GM18858 (cell line): ENCODE results near the gene BRAF.
"Not testable (repeated sequence)": the region's sequence is repeated elsewhere in the genome, so short reads cannot be mapped to it uniquely, and the experiment has no call there.

ENCODE experiments used
- ATAC-seq: cut with Tn5 transposase; IDR thresholded peaks from one replicate; pipeline ENCODE4 v1.9.1; 2021; ENCODE audit not compliant: unreplicated experiment

Gene BRAF

DNA sequence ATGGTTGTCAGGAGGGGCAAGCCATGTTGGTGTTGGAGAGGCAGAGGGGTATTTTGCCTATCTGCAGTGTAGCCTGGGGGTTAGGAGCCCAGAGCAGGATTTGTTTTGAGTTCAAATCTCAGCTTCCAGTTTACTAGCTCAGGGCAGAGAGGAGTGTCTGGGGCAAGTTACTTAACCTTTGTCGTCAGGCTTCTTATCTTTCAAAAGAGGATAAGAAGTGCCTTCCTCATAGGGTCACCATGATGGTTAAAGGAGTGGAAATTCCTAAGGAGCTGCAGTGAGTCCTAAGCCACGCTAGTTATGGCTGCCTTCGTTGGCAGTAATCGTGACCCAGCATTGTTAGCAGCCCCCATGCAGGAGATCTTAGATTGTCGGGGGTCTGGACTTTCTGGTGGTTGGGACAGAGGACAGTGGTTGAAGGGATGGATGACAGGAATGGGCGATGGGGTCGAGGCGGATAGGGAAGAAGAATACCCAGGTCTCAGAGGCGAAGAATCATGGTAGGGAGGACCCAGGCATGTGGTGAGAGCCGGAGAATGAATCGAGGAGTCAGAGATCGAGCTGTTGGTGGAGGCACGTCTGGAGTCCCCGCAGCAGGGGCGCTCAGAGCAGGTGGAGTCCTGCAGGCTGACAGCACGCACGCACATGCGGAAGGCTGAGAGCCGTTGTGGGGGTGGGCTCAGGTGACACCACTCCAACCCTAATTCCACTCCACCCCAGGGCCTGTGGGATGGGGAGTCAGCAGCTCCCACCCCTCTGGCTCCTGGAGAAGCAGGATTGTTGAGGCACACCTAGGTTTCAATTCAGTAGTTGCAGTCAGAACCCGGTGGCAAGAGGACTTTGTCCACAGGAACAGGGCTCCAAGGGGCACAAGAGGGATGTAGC, 240.4 kb downstream of the BRAF start:
- ATAC-seq, result no peak

DNA sequence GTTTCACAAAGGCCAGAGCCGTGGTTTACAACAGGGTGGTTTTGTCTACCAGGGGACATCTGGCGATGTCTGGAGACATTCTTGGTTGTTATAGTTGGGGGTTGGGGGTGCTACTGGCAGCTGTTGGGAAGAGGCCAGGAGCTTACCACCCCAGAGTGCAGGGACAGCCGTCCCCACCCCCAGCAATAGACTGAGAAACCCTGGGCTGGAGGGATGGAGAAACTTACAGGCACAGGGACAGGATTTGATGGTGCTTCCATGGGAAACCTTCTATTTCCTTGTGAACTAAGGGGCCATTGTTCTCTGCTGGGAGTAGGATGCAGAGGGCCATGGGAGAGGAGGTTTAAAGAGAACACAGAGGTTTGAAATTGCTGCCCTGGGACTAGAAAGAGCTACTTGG, 241.1 kb downstream of the BRAF start:
- ATAC-seq, result no peak

DNA sequence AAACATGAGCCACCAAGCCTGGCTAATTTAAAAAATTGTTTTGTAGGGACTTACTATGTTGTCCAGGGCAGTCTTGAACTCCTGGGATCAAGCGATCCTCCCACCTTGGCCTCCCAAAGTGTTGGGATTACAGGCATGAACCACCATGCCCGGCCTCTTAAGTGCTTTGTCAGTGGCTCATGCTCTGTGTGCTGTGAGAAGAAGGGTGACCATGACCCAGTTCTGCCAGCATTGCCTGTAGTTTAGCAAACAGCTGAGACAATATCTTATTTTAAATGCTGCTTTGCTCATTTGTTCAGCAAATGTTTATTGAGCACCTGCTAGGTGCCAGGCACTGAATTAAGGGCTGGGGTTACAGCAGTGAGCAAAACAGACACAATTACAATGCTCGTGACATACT, 243.0 kb downstream of the BRAF start:
- no peak for ATAC-seq

DNA sequence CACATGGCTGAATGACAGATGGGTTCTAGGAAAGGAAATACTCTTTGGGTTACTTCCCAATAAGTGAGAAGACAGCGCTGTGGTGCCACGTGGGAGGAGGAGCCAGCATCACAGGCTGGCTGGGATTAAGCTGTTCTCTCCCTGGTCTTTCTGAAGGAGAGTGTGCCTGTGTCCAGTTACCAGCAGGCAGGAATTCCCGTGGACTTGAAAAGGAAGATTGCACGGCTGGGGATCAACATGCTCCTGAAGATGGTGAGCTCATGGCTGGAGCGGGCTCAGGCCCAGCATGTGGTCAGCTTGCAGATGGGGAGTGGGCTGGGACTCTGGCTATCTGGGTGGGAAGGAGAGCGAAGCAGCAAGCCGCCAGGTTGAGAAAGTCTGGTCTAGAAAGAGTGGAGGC, 243.8 kb downstream of the BRAF start:
- ATAC-seq, result no peak

DNA sequence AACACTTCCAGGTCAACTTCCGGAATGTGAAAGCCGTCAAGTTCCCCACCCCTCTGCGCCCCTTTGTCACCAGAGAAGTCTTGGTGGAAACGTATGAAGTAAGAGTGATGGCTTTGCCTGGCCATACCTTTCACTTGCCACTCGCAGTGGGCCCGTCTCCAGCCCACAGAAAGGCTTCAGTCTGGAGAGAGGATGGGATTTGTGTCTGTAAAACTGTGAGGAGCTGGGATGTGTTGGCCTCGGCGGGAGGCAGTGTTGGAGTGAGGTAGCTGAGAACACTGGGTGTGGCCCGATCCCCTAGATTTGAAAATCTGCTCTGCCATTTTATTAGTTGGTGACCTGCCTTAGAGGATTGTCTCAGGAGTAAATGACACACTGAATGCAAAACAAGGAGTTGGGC, 245.5 kb downstream of the BRAF start:
- ATAC-seq, result no peak

DNA sequence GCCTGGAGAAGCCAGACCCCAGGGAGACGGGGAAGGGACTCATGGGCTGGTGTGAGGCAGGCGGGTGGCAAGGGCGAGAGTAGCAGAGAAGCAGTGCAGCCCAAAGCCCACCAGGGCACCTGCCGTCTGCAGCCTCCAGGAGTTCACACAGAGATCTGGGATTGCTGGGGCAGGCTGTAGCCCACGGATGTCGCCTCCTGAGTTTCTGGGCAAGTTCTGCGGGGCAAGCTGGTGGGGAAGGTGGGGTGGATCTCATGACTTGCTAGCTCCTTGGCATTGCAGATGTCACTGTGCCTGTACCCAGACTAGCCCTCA, 246.0 kb downstream of the BRAF start:
- ATAC-seq, result no peak

DNA sequence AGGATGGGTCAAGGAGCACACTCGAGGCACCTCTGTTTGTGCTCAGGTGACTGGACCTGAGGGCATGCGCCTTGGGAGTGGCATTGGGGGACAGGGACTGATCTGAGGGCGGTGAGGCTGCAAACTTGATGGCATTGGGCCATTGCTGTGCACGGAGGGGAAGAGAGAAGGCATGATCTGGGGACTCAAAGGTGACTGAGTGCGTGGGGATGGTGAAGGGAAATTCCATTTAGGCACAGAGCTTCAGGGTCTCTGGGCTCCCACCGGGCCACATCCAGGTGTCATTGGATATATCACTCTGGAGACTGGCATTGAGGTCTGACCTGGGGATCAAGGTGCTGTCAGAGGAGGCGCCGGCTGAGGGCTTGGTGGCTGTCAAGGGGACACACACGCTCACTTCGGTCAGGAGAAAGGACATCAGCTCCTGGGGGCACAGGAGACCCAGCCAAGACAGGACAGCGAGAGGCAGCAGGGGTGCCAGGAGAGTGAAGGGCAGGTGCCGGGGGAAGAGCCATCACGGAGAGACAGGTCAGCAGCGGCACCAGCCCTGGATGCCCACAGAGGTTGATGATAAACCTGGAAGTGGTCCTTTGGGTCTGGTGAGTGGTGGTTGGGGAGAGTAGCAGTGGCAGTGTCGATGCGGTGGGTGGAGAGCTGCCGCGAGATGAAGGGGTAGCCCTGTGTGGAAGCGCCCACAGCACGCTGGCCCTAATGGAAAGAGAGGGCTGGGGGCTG, 246.5 kb downstream of the BRAF start:
- no peak for ATAC-seq

DNA sequence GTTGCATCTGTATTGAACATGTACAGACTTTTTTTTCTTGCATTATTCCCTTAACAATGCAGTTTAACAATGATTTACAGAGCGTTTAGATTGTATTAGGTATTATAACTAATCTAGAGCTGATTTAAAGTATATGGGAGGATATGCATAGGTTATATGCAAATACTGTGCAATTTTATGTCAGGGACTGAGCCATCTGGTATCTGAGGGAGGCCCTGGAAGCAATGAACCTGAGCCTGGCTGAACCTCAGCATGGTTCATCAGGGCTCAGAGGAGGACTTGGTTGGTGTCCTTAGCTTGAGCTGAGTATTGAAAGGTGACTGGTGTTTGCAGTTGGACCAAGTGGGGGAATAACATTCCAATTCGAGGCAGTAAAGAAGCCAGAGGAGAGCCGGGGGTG, 247.2 kb downstream of the BRAF start:
- ATAC-seq, result no peak

DNA sequence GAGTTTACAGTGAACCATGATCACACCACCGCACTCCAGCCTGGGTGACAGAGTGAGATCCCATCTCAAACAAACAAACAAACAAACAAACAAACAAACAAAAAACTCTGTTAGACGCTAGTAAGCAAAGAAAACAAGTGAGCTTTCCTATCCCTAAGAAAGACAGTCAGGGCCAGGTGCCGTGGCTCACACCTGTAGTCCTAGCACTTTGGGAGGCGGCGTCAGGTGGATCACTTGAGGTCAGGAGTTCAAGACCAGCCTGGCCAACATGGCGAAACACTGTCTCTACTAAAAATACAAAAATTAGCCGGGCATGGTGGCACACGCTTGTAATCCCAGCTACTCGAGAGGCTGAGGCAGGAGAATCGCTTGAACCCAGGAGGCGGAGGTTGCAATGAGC, 247.8 kb downstream of the BRAF start:
- ATAC-seq, result not testable (repeated sequence)

DNA sequence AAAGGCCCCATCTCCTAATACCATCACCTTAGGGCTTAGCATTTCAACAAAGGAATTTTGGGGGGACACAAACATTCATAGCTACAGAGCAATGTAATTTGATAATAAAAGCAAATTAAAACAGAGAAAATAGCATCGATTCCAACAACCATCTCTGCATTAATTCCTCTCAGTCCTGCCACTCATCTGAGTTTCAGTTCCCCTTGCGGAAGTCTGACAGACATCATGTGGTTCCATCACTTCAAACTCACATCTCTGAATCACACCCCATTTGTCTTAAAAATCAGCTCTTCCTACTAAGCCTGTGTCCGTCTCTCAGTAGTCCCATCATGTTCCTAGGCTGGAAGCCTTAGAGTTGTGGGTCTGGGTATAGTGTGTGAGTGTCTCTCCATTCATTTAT, 248.4 kb downstream of the BRAF start:
- peak; percentile 64 for ATAC-seq

DNA sequence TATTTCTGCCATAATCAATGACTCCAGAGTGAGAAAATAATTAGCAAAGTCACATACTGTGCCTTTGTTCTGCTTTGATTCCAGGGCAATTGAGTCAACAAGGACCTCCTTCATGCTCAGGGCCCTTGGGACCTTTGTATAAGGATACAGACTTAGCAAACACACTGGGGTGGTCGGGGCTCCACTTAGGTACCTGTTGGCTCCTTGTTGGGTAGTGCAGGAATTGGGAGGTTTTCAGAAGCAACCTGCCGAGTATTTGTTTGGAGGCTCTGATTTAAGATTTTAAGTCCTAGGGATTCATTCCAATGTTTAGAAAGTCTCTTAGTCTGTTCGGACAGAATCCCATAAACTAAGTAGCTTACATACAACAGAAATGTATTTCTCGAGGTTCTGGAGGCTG, 249.0 kb downstream of the BRAF start:
- no peak for ATAC-seq

DNA sequence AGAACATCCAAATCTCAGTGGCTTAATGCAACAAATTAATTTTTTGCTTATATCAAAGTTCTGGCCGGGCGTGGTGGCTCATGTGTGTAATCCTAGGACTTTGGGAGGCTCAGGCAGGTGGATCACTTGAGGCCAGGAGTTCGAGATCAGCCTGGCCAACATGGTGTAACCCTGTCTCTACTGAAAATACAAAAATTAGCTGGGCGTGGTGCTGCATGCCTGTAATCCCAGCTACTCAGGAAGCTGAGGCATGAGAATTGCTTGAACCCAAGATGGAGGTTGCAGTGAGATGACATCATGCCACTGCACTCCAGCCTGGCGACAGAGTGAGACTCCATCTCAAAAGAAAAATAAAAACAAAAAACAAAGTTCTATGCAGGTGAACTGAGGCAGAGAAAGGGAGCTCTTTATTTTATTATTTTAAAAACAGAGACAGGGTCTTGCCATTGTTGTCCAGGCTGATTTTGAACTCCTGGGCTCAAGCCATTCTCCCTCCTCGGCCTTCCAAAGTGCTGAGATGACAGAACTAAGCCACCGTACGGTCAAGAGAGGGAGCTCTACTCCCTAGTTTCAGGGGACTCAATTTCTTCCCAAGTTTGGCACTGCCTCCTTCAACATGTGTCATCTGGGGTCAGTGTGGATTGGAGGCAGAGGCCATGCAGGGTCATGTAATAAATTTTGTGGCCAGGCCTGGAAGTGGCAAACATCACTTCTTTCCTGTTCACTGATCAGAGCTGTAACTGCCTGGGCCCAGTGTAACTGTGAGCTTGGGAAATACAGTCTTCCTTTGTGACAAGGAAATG, 249.6 kb downstream of the BRAF start:
- ATAC-seq, result no peak

DNA sequence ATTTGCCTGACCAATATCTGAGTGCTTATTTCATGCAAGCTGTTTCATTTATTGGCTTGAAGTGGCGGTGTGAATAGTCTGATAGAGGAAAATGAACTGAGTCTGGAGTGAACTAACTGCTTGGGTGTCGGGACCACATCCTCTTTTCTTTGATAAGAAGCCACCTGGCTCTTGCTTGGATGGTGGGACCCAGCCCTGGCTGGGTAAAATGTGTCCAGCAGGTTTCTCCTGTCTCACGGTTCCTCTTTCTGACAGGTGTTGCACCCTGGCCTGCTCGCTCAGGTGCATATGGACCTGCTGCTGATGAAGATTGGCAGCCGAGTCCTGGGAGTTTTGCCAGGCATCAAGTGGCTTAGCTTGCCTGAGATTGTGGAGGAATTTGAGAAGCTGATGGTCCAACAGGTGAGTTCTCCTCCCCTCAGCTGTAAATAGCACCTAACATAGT, 250.4 kb downstream of the BRAF start:
- peak; percentile 38 for ATAC-seq

DNA sequence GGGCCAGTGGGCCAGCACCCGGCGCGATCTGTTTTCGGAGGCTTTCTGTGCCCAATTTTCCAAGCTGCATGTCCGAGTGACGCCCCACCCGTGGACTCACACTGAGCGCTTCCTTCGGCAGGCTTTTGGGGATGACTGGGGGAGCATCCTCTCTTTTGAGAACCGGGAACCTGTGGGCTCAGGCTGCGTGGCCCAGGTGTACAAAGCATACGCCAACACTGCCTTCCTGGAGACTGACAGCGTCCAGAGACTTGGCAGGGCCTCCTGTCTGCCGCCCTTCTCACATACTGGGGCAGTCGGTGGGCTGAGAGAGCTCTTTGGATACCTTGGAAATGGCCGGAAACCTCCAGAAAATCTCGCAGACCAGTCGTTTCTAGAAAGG, 251.0 kb downstream of the BRAF start:
- ATAC-seq, result no peak

DNA sequence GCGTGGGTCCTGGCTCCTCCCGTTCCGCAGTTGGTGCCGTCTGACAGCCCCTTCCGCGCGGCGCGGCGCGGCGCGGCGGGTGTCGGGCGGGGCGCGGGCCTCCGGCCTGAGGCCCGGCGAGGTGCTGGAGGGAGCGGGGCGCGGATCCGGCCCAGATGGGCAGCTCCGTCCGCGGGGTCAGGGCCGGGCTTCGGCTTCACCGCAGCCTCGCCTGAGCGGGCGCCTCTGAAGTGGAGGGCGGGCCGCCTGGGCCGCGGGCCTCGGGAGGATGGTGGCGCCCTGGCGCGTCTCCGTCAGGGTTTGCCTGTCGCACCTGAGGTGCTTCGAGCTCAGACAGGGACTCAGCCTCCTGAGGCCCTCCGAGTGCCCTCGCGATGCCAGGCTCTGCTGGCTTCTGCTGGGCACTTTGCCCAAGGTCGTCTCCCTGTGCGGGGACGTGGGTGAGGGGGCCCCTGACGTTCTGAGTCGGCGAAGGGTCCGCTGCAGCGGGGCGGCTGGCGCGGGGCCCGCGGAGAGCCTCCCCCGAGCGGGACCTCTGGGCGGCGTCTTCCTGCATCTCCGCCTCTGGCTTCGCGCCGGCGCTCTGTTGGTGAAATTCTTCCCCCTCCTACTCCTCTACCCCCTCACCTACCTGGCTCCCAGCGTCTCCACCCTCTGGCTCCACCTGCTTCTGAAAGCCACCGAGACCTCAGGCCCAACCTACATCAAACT, 251.5 kb downstream of the BRAF start:
- ATAC-seq, result peak; percentile 30

DNA sequence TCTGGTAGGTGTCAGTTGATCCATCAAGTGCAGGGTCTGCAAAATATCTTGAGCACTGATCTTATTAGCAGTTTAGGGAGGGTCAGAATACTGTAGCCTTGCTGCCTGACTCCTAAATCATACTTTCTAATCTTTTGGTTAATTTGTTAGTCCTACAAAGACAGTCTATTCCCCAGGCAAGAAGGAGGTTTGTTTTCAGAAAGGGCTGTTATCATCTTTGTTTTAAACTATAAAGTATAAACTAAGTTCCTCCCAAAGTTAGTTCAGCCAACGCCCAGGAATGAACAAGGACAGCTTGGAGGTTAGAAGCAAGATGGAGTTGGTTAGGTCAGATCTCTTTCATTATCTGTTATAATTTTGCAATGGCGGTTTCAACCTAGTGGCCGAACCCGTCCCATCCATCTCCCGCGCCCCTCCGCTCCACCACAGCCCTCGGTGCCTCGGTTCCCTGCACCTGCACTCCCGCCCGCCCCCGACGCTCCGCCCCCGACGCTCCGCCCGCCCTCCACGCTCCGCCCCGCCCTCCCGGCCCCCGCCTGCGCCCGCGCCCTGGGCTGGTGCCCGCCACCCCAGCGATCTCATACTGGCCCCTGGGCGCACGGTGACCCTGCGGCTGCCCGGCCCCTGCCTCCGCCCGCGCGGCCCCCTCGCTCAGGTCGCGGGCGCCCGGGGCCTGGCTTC, 252.2 kb downstream of the BRAF start, which contains the start of gene ADCK2:
Gene ADCK2, plus strand, starts transcription at position 564 of the 681 bp plus-strand sequence. CDS start 386 bp downstream, outside the sequence.
- peak; percentile 20 for ATAC-seq

DNA sequence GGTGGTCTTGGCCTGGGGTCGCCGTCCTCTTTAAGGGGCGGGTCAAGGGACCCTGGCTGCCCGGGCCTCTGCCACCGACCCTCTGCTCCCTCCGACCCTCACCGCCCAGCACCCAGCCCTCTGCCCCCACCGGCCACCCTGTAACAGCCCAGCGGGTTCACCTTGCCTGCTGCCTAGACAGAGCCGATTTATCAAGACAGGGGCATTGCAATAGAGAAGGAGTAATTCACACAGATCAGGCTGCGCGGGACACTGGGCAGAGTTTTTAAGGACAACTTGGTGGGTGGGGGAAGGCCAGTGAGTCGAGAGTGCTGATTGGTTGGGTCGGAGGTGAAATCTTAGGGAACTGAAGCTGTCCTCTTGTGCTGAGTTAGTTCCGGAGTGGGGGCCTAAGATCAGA, 252.8 kb downstream of the BRAF start:
- no peak for ATAC-seq

DNA sequence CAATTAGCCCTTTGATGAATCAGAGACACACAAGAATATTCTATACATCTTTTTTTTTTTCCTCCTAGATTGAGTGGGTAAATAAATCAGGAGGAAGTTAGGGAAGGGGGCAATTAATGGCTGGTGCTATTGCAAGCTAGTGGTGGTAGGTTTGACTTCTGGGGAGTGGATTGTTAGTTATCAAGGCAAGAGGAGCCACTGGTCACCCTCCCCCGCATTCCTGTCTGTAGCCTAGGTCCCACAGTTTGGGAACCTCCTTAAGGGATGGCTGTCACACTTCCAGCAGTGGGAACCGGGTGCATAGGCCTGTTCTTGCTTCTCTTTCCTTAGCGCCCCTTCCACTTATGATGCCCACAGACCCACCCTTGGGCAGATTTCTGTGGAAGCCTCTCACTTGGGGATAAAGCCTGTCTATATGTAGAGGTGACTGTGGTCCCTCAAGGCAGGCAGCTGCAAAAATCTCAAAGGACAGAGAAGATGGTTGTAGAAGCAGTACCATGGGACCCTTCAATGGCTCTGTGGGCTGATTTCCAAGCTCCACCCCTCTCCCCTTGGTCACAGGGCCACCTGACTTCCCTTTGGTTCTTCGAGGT, 254.3 kb downstream of the BRAF start:
- no peak for ATAC-seq

DNA sequence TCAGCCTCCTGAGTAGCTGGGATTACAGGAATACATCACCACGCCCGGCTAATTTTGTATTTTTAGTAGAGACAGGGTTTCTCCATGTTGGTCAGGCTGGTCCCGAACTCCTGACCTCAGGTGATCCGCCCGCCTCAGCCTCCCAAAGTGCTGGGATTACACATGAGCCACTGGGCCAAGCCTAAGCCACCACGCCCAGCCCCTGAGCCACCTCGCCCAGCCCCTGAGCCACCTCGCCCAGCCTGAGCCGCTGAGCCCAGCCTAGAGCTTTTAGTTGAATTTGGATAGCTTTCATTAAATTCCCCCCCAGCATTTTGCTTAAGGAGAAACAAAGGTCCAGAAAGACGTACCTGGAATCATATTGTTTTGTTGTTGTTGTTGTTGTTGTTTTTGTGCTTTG, 254.9 kb downstream of the BRAF start:
- ATAC-seq, result not testable (repeated sequence)

DNA sequence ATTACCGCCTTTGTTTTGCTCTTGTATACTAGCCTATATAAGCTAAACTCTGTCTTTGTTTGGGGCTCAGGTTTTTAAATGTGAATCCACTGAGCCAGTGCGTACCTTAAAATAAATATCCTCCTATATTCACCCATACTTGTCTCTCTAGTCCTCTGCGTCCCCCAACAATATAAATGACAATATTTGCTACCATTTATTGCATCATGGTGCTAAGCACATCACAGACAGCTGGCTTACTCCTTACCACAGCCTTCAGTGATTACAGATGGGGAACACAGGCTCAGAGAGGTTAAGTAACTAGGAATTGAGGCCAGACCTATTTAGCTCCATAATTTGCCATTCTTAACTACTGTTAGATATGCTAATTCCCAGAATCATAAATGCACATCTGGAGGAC, 255.4 kb downstream of the BRAF start:
- ATAC-seq, result no peak
